Measurements from ENCODE around the gene BDP1.

- no peak for TF ChIP-seq CTCF (IDR thresholded peaks at IDR 0.05; ENCODE audit: low read depth, low read length)
- no peak for TF ChIP-seq POLR2A (IDR thresholded peaks at IDR 0.05; ENCODE audit: extremely low read depth, insufficient read length)
- no peak for TF ChIP-seq MAX (IDR thresholded peaks at IDR 0.05; ENCODE audit: low read depth, low read length)
Measured at GRCh38 chr5:71471193-71471592, 15.7 kb downstream of the BDP1 start.

Measured in NB4 (cell line).